ENCODE data around the gene CCKAR.
"Not testable (repeated sequence)": the region's sequence is repeated elsewhere in the genome, so short reads cannot be mapped to it uniquely, and the experiment has no call there.

Gene CCKAR

GRCh38 chr4:26490111-26490959 lies at the start of gene CCKAR:
TSS of gene CCKAR (minus strand) at chr4:26490484. CDS start at chr4:26490267, 217 bp downstream.
- DNase-seq: no peak

- no peak for DNase-seq
These were observed 43.4 kb upstream of the CCKAR start for GRCh38 chr4:26533685-26534084.

GRCh38 chr4:26531491-26532116 lies 41.3 kb upstream of the CCKAR start:
- DNase-seq: no peak

GRCh38 chr4:26530099-26530498 lies 39.8 kb upstream of the CCKAR start:
- DNase-seq: no peak

DNA sequence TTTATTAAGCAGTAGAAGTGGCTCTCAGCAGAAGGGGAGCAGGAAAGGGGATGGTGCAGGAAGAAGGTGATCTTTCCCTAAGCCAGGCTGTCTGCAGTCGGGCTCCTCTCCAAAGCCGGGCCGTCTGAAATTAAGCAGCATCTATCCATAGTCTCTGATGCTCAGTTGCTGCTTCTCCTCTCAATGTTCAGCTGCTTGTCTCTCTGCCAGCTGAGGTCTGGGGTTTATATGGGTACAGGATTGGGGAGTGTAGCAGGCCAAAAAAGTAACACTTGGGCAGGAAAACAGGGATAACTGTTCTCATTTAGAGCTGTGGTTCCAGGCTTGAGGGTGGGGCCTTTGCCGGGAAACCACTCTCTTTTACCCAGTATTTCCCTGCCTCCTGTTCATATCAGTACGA lies 39.2 kb upstream of the CCKAR start:
- no peak for DNase-seq

- DNase-seq: no peak
These were observed 35.5 kb upstream of the CCKAR start for GRCh38 chr4:26525771-26526150.

DNA sequence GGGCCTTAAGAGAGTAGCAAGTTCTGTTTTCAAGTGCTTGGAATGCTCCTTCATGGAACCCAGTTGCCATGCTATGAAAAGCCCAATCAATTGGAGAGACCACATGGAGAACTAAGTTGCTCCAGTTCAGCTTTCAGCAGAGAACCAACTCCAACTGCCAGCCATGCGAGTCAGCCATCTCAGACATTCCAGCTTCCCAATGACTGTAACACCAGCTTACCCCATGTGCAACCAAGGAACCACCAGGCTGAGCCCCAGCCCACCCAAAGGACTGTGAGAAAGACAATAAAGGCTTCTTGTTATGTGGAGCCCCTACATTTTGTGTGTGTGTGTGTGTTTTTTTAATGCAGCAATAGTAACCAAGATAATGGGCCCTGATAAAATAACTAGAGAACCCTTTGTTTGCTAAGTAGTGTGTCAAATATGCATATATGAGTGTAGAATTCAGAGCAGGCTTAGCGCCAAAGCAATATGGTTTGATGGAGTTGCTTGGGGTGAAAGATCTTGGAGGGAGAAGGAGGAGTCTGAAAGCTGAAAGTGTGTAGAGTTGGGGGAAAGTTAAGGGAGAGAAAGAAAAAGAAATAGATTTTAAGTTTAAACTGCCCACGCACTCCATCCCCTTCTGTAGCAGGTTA lies 35.0 kb upstream of the CCKAR start:
- no peak for DNase-seq

DNA sequence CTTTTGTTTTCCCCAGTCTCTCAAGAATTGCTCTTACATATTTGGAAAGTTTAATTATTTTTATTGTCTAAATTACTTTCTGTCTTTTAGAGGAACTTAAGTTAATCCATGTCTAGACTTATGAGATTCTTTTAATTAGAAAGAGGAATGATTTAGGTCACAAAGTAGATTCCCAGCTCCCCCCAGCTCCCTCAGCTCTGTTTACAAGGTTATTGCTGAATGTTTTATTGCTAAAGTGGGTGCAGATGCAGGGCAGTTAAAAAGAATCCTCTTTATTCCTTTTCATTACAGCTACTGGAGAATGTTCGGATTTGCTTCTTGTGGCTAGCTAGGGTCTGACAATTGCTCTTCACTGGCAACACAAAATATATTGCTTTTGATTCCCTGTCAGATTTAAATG lies 33.7 kb upstream of the CCKAR start:
- no peak for DNase-seq

- DNase-seq: no peak
These were observed 32.2 kb upstream of the CCKAR start for GRCh38 chr4:26522478-26522877.

DNA sequence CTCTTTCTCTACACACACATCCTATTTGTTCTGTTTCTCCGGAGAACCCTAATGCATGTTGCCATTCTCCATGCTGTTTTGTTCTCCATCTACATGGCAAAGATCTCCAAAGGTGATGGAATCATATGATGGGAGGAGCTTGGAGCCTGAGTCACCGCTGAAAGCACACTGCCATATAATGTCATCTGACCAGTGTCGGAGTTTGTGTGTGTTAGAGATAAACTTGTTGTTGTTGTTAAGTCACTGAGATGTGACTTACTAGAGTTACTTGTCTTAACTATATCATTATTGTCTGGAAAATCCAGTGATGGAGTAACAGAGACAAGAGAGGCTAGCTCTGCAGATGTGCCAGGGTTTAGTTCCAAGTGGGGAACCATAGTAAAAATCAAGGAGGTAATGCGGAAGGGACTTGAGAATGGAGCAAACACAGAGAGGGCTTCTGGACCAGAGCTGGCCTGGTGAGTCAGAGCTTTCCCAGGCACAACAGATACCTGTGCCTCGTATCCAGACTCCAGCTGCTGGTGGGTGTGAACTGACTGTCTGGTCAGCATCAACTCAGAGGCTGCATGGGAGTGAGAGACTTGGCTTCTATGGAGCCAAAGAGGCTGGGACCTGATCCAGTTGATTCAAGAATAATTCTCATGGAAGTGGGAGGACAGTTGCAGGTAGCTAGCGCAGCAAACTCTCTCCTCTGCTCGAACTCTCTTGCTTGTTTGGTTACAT lies 30.6 kb upstream of the CCKAR start:
- DNase-seq: no peak

GRCh38 chr4:26515936-26516335 lies 25.7 kb upstream of the CCKAR start:
- DNase-seq: no peak

DNA sequence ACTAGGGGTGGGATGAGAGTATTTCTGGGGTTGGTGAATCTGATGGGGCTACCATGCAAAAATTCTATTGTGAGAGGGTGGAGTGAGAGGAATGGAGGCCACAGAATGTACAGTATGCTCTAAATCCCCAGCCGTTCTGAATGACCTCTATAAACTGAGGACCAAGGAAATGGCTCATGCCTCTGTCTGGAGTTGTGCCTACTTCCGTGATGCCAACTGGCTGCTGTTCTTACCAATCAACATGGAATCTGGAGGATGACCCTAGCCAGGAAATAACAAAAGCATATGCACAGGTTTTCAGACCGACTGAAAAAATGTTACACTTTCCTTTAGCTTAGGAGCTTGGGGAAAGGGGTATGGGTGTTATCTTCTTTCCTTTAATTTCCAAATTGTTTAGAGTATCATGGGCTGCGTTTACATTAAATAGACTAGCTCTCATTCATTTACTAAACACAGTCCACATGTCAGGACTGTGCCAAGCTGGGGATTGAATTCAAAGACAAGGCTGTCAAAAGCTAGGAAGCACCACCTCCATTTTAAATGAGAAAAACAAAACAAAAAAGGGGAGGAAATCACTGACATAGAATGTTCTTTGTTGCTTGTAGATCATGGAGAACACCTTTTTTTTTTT lies 20.2 kb upstream of the CCKAR start:
- no peak for DNase-seq

GRCh38 chr4:26509681-26510333 lies 19.5 kb upstream of the CCKAR start:
- DNase-seq: no peak

- no peak for DNase-seq
These were observed 17.0 kb upstream of the CCKAR start for GRCh38 chr4:26507286-26507685.

DNA sequence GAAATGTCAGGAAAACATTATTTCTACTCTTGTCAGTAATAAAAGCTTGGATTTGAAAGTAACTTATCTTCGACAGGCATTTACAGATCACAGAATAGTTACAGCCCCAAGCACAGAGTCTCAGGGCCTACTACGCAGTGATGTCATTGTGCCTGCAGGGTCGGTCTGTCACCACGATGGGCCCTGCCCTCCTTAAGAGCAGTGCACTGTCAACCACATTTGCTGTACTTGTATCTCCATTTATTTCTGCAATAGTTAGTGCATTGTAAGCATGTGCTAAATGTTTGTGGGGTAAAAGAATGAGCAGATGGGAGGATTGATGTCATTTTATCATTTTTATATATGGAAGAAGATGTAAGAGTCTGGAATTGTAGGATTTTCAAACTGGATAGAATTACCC lies 13.6 kb upstream of the CCKAR start:
- DNase-seq: no peak

DNA sequence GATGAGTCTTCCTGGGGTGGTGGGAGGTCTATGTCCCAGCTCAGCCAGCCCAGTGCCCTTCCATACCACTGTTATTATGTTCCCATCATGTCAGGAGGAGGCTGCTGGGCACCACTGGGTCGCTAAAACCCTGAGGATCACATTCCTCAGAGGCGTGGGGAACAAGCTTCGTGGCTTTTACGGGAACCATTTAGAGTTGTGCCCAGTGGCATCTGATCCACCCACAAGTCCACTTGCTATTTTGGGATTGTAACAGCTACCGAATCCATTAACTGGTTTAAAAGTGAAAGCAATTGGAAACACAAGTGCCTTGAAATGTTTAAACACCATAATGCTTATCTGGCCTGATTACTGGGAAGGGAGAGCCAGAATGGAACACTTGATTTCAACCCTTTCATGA lies 13.1 kb upstream of the CCKAR start:
- DNase-seq: no peak

DNA sequence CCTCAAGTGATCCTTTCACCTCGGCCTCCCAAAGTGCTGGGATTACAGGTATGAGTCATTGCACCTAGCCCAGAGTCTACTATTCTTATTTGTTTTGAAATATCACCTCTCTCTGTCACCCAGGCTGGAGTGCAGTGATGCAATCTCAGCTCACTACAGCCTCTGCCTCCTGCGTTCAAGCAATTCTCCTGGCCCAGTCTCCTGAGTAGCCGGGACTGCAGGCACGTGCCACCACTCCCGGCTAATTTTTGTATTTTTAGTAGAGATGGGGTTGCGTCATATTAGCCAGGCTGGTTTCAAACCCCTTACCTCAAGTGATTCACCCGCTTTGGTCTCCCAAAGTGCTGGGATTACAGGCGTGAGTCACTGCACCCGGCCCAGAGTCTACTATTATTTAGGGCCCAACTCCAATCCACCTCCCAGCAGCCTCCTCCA lies 10.3 kb upstream of the CCKAR start:
- DNase-seq: not testable (repeated sequence)

DNA sequence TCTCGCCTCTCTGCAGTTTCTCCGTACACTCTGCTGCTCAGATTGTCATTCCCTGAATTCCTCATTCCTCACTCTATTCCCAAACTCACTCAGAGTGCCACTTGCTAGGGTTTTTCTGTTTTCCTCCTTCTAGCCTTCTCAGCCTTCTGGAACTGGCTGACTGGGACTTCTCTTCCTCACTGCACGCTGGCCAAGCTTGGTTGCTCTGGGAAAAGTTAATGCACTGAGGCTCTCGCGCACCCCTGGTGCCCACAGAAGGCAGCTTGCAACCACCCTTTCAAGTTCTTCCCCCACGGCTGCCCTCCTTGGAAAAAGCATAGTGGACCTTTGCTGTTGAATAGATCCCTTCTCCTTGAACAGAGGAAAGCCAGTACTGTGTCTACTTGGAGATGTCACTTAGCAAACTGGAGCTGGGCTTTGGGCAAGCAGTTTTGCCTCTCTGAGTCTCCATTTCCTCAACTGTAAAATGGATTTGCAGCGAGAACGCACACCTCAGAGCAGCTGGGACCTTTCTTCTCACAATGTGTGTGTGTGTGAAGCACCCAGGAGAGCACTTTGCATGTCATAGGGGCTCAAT lies 6.0 kb upstream of the CCKAR start:
- DNase-seq: no peak

- DNase-seq: no peak
These were observed 3.2 kb upstream of the CCKAR start for GRCh38 chr4:26493461-26493860.

GRCh38 chr4:26491449-26492170 lies 1.3 kb upstream of the CCKAR start:
- DNase-seq: no peak

DNA sequence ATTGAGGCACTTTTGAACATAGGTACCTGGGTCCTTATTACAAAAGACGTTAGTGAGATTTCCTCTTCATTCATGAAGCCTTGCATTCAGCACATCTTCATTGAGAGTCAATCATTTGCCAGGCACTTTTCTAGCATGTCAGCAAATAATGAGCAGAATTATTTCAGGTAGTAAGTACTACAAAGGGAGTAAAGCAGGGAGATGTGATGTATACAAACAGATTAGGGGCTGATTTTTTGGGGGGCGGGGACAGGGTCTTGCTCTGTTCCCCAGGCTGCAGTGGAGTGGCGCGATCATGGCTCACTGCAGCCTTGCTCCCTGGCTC lies 638 bp upstream of the CCKAR start:
- DNase-seq: no peak

Measured in activated naive CD4-positive, alpha-beta T cell treated with Interleukin-2 at 50 U/mL for 16 hours (primary cell).